Measurements from ENCODE around the gene GULP1. TPM values are rescaled to one million over a fixed set of nuclear protein-coding genes. Genes with fewer than 3 reads are reported as not detected.
A peak's percentile ranks its signal among the peaks of the same experiment; 100 is the strongest.

GULP1 gene
- total RNA-seq, 1 donor: 21.7 TPM

GRCh38 chr2:188492751-188493150 is 201.1 kb downstream of the GULP1 start:
- Histone ChIP-seq H3K4me1 (ENCODE audit: insufficient read depth, low read length) (peaks cover 20% of the 10 kb centered on the region), H4K20me1 (ENCODE audit: insufficient read depth, low read length) (no peaks in the 10 kb centered on the region), H3K4me3 (ENCODE audit: insufficient read depth, low read length) (no peak overlapping the region), H3K27me3 (ENCODE audit: insufficient read depth, low read length) (no peaks in the 10 kb centered on the region), H3K27ac (ENCODE audit: low read depth, low read length) (no peak overlapping the region), H3K79me2 (ENCODE audit: insufficient read depth, low read length) (no peaks in the 10 kb centered on the region), H2AFZ (ENCODE audit: low read length) (no peak overlapping the region), H3K36me3 (ENCODE audit: insufficient read depth, low read length) (no peaks in the 10 kb centered on the region), H3K4me2 (ENCODE audit: insufficient read depth, low read length) (no peak overlapping the region), H3K9me3 (ENCODE audit: low read depth, low read length) (no peaks in the 10 kb centered on the region)
- no peak for DNase-seq (ENCODE audit: insufficient read length, low spot score, missing footprints)
- TF ChIP-seq CTCF (IDR thresholded peaks at IDR 0.05; ENCODE audit: extremely low read depth, low read depth, low read length): no peak

GRCh38 chr2:188494906-188495305 is 203.2 kb downstream of the GULP1 start:
- no peaks in the 10 kb centered on the region for H4K20me1 ChIP-seq (ENCODE audit: insufficient read depth, low read length)
- H3K4me1 ChIP-seq (ENCODE audit: insufficient read depth, low read length): peaks cover 22% of the 10 kb centered on the region
- no peak overlapping the region for H3K27ac ChIP-seq (ENCODE audit: low read depth, low read length)
- no peaks in the 10 kb centered on the region for H3K9me3 ChIP-seq (ENCODE audit: low read depth, low read length)
- no peak for DNase-seq (ENCODE audit: insufficient read length, low spot score, missing footprints)
- H3K4me3 ChIP-seq (ENCODE audit: insufficient read depth, low read length): no peak overlapping the region
- no peaks in the 10 kb centered on the region for H3K27me3 ChIP-seq (ENCODE audit: insufficient read depth, low read length)
- no peaks in the 10 kb centered on the region for H3K79me2 ChIP-seq (ENCODE audit: insufficient read depth, low read length)
- TF ChIP-seq CTCF (IDR thresholded peaks at IDR 0.05; ENCODE audit: extremely low read depth, low read depth, low read length): no peak
- H3K4me2 ChIP-seq (ENCODE audit: insufficient read depth, low read length): no peak overlapping the region
- no peak overlapping the region for H2AFZ ChIP-seq (ENCODE audit: low read length)
- no peaks in the 10 kb centered on the region for H3K36me3 ChIP-seq (ENCODE audit: insufficient read depth, low read length)

GRCh38 chr2:188495969-188496431 is 204.3 kb downstream of the GULP1 start:
- no peaks in the 10 kb centered on the region for H3K36me3 ChIP-seq (ENCODE audit: insufficient read depth, low read length)
- no peaks in the 10 kb centered on the region for H4K20me1 ChIP-seq (ENCODE audit: insufficient read depth, low read length)
- H3K9me3 ChIP-seq (ENCODE audit: low read depth, low read length): no peaks in the 10 kb centered on the region
- peak overlapping the region; percentile 30 for H3K27ac ChIP-seq (ENCODE audit: low read depth, low read length)
- H3K4me3 ChIP-seq (ENCODE audit: insufficient read depth, low read length): no peak overlapping the region
- peaks cover 22% of the 10 kb centered on the region for H3K4me1 ChIP-seq (ENCODE audit: insufficient read depth, low read length)
- H3K79me2 ChIP-seq (ENCODE audit: insufficient read depth, low read length): no peaks in the 10 kb centered on the region
- no peaks in the 10 kb centered on the region for H3K27me3 ChIP-seq (ENCODE audit: insufficient read depth, low read length)
- no peak for TF ChIP-seq CTCF (IDR thresholded peaks at IDR 0.05; ENCODE audit: extremely low read depth, low read depth, low read length)
- H3K4me2 ChIP-seq (ENCODE audit: insufficient read depth, low read length): peak overlapping the region; percentile 7
- DNase-seq (ENCODE audit: insufficient read length, low spot score, missing footprints): no peak
- no peak overlapping the region for H2AFZ ChIP-seq (ENCODE audit: low read length)

GRCh38 chr2:188497726-188498125 is 206.1 kb downstream of the GULP1 start:
- DNase-seq (ENCODE audit: insufficient read length, low spot score, missing footprints): no peak
- TF ChIP-seq CTCF (IDR thresholded peaks at IDR 0.05; ENCODE audit: extremely low read depth, low read depth, low read length): no peak
- no peak overlapping the region for H2AFZ ChIP-seq (ENCODE audit: low read length)

More at GRCh38 chr2:188497726-188498125, 206.1 kb downstream of the GULP1 start:
- Histone ChIP-seq H3K4me1 (ENCODE audit: insufficient read depth, low read length) (peaks cover 22% of the 10 kb centered on the region), H3K4me3 (ENCODE audit: insufficient read depth, low read length) (no peak overlapping the region), H3K36me3 (ENCODE audit: insufficient read depth, low read length) (no peaks in the 10 kb centered on the region), H3K4me2 (ENCODE audit: insufficient read depth, low read length) (no peak overlapping the region), H3K27me3 (ENCODE audit: insufficient read depth, low read length) (no peaks in the 10 kb centered on the region), H3K79me2 (ENCODE audit: insufficient read depth, low read length) (no peaks in the 10 kb centered on the region), H3K9me3 (ENCODE audit: low read depth, low read length) (no peaks in the 10 kb centered on the region), H4K20me1 (ENCODE audit: insufficient read depth, low read length) (no peaks in the 10 kb centered on the region), H3K27ac (ENCODE audit: low read depth, low read length) (no peak overlapping the region)
